K562 (cell line): Measurements from ENCODE around the gene RGS3. TPM values are rescaled to one million over a fixed set of nuclear protein-coding genes. Genes with fewer than 3 reads are reported as not detected.
A peak's percentile ranks its signal among the peaks of the same experiment; 100 is the strongest.

ENCODE experiments used
- BCOR ChIP-seq: fragments of 450-650 bp; IDR thresholded peaks from 2 replicates; pipeline ENCODE4 v1.6.1; 2016
- CTBP1 ChIP-seq: fragments of 450-650 bp; IDR thresholded peaks from 2 replicates; pipeline ENCODE4 v1.6.1; 2016; ENCODE audit warnings: borderline replicate concordance
- ETS1 ChIP-seq: conservative IDR thresholded peaks from 2 replicates; pipeline ENCODE4 v1.6.1; 2011; ENCODE audit warnings: low read depth, mild to moderate bottlenecking, low read length; ENCODE audit not compliant: control insufficient read depth
- EWSR1 ChIP-seq: fragments of 450-650 bp; IDR thresholded peaks from 2 replicates; pipeline ENCODE4 v1.6.1; 2018; ENCODE audit warnings: borderline replicate concordance, mild to moderate bottlenecking, low read depth, moderate library complexity; ENCODE audit not compliant: partially characterized antibody
- HDAC8 ChIP-seq: fragments of 450-650 bp; IDR thresholded peaks from 2 replicates; pipeline ENCODE4 v1.6.1; 2016; ENCODE audit warnings: mild to moderate bottlenecking, missing genetic modification characterization, moderate library complexity, missing compliant biosample characterization
- ILF3 ChIP-seq: fragments of 450-650 bp; IDR thresholded peaks from 2 replicates; pipeline ENCODE4 v1.6.1; 2018; ENCODE audit warnings: antibody characterized with exemption, mild to moderate bottlenecking, moderate library complexity, borderline replicate concordance
- ILK ChIP-seq: fragments of 450-650 bp; IDR thresholded peaks from 2 replicates; pipeline ENCODE4 v1.6.1; 2016; ENCODE audit warnings: missing genetic modification characterization, low read depth, mild to moderate bottlenecking, missing compliant biosample characterization, moderate library complexity, borderline replicate concordance
- MTA2 ChIP-seq: fragments of 450-650 bp; IDR thresholded peaks from 2 replicates; pipeline ENCODE4 v1.6.1; 2016; ENCODE audit warnings: low read depth
- NFE2 ChIP-seq: IDR thresholded peaks from 2 replicates; pipeline ENCODE4 v1.6.1; 2014; ENCODE audit warnings: antibody characterized with exemption, low read depth
- POLR2AphosphoS2 ChIP-seq: IDR thresholded peaks from 2 replicates; pipeline ENCODE4 v1.6.1; 2012; ENCODE audit warnings: low read length, improper control_type of control experiment
- RBBP5 ChIP-seq: fragments of 200-600 bp; sonication (generic); IDR thresholded peaks from 2 replicates; pipeline ENCODE4 v1.6.1; 2012; ENCODE audit warnings: borderline replicate concordance, mild to moderate bottlenecking, low read length, control low read depth, inconsistent platforms; ENCODE audit not compliant: insufficient read depth, poor library complexity, severe bottlenecking
- RBFOX2 ChIP-seq: fragments of 200-400 bp; formaldehyde crosslinking; IDR thresholded peaks from 2 replicates; pipeline ENCODE4 v1.6.1; 2017; ENCODE audit warnings: low read depth, mild to moderate bottlenecking, low read length, moderate library complexity
- TAF9B ChIP-seq: fragments of 450-650 bp; IDR thresholded peaks from 2 replicates; pipeline ENCODE4 v1.6.1; 2018; ENCODE audit warnings: mild to moderate bottlenecking; ENCODE audit not compliant: partially characterized antibody
- VEZF1 ChIP-seq: fragments of 200-800 bp; sonication (Bioruptor generic); IDR thresholded peaks from 2 replicates; pipeline ENCODE4 v1.6.1; 2017; ENCODE audit warnings: missing genetic modification characterization, missing compliant biosample characterization
- ZNF274 ChIP-seq: IDR thresholded peaks from 2 replicates; pipeline ENCODE4 v1.6.1; 2011; ENCODE audit warnings: low read depth, mild to moderate bottlenecking, low read length, moderate library complexity, borderline replicate concordance
- ZNF280A ChIP-seq: fragments of 450-650 bp; IDR thresholded peaks from 2 replicates; pipeline ENCODE4 v1.6.1; 2018; ENCODE audit warnings: mild to moderate bottlenecking, low read depth; ENCODE audit not compliant: partially characterized antibody
- ZNF395 ChIP-seq: fragments of 200-800 bp; sonication (Bioruptor generic); IDR thresholded peaks from 2 replicates; pipeline ENCODE4 v1.6.1; 2017; ENCODE audit warnings: missing genetic modification characterization, missing compliant biosample characterization
- ZNF583 ChIP-seq: fragments of 250-450 bp; sonication (Bioruptor Pico); IDR thresholded peaks from 2 replicates; pipeline ENCODE4 v1.4.0; 2020
- ZNF830 ChIP-seq: fragments of 250-450 bp; sonication (Bioruptor Pico); IDR thresholded peaks from 2 replicates; pipeline ENCODE4 v1.5.0; 2021; ENCODE audit warnings: mild to moderate bottlenecking
- polyA plus RNA-seq, 8 experiments: library from polyadenylated mRNA; depleted of rRNA in 4 of 8; stranded (reverse) in 5 of 8; unstranded in 3 of 8; fragments of >200 nt; fragmentation: Nextera tagmentation in 2 of 8; fragmentation: Illumina TruSeq in 1 of 8; extraction: Ambion mirVana in 2 of 8; extraction: Trizol in 1 of 8; gene quantifications; 2 replicates each; pipeline versions ENCODE4 v1.2.1 to v1.2.3, GENCODE V29; 2011 to 2014; ENCODE audit warnings: inconsistent platforms in 1 of 8, missing spikeins in 1 of 8
- total RNA-seq, 7 experiments: library from RNA; depleted of rRNA in 6 of 7; stranded (reverse); fragments of >200 nt in 6 of 7; fragmentation: Illumina TruSeq in 2 of 7; extraction: Trizol in 2 of 7; gene quantifications; 2 replicates each; pipeline versions ENCODE4 v1.2.1 to v1.2.3, GENCODE V29; 2011 to 2021; ENCODE audit warnings: low replicate concordance in 1 of 7

RGS3 gene
- total and polyA plus RNA-seq, 9 of the 15 experiments (the other 6 are each of a cell fraction or from before 2014, with no cell fraction given) = 0.08 to 2.9 (median 0.95) TPM

GRCh38 chr9:113578882-113579282, 115.4 kb downstream of the RGS3 start (continued):
- peak; percentile 71; the same call in 1 of the 2 replicates for TF ChIP-seq ZNF395 (CRISPR knock-in tag)
- TF ChIP-seq ILK (tag) = no peak
- peak; percentile 72 for TF ChIP-seq VEZF1
- TF ChIP-seq NFE2 = peak; percentile 25; the same call in 1 of the 2 replicates
- no peak for TF ChIP-seq BCOR
- TF ChIP-seq MTA2 = no peak
- no peak for TF ChIP-seq ILF3
- TF ChIP-seq RBBP5 = no peak
- no peak for TF ChIP-seq ZNF274
- TF ChIP-seq EWSR1 = no peak
- TF ChIP-seq ZNF583 (CRISPR knock-in tag) = no peak
- peak; percentile 79 for TF ChIP-seq CTBP1
- no peak for TF ChIP-seq POLR2AphosphoS2
- no peak for TF ChIP-seq HDAC8 (tag)
- TF ChIP-seq ZNF280A = no peak
- 0 out of 2 replicates have a peak, but pooled peaks have one; percentile 18 for TF ChIP-seq ETS1
- TF ChIP-seq TAF9B = no peak
- no peak for TF ChIP-seq ZNF830 (CRISPR knock-in tag)
- no peak for TF ChIP-seq RBFOX2
